Nephron progenitor cell (in vitro differentiated cells): ENCODE results near the gene MCTP2.

Experiments
- DNase-seq: peaks from one replicate; pipeline ENCODE4 v3.0.0; 2021
- H3K27ac Mint-ChIP-seq: 2 replicates; pipeline ENCODE4 v1.8.0; 2021; ENCODE audit warnings: mild to moderate bottlenecking, moderate library complexity, mixed read lengths
- H3K27me3 Mint-ChIP-seq: 2 replicates; pipeline ENCODE4 v1.8.0; 2021; ENCODE audit warnings: mild to moderate bottlenecking, low read depth, mixed read lengths; ENCODE audit not compliant: poor library complexity
- H3K36me3 Mint-ChIP-seq: 2 replicates; pipeline ENCODE4 v1.8.0; 2021; ENCODE audit warnings: low read depth, mixed read lengths
- H3K4me1 Mint-ChIP-seq: 2 replicates; pipeline ENCODE4 v1.8.0; 2021; ENCODE audit warnings: mixed read lengths
- H3K4me3 Mint-ChIP-seq: 2 replicates; pipeline ENCODE4 v1.8.0; 2021; ENCODE audit warnings: mild to moderate bottlenecking, moderate library complexity, mixed read lengths
- H3K9me3 Mint-ChIP-seq: 2 replicates; pipeline ENCODE4 v1.8.0; 2021; ENCODE audit warnings: mild to moderate bottlenecking, moderate library complexity, mixed read lengths
- TF ChIP-seq, protein P1 (sequence below): fragments of 200-600 bp; sonication (generic); IDR thresholded peaks from 2 replicates; pipeline ENCODE4 v1.5.0; 2021; ENCODE audit warnings: antibody characterized with exemption

The MCTP2 gene

GRCh38 chr15:94212291-94212690 is 19.1 kb upstream of the MCTP2 start:
- Mint-ChIP-seq H3K36me3 (no peaks in the 10 kb centered on the region), H3K4me1 (no peaks in the 10 kb centered on the region), H3K9me3 (peaks cover 11% of the 10 kb centered on the region), H3K27me3 (peaks cover 3% of the 10 kb centered on the region), H3K27ac (no peak overlapping the region), H3K4me3 (no peak overlapping the region)
- no peak for DNase-seq
- TF ChIP-seq, protein P1, sequence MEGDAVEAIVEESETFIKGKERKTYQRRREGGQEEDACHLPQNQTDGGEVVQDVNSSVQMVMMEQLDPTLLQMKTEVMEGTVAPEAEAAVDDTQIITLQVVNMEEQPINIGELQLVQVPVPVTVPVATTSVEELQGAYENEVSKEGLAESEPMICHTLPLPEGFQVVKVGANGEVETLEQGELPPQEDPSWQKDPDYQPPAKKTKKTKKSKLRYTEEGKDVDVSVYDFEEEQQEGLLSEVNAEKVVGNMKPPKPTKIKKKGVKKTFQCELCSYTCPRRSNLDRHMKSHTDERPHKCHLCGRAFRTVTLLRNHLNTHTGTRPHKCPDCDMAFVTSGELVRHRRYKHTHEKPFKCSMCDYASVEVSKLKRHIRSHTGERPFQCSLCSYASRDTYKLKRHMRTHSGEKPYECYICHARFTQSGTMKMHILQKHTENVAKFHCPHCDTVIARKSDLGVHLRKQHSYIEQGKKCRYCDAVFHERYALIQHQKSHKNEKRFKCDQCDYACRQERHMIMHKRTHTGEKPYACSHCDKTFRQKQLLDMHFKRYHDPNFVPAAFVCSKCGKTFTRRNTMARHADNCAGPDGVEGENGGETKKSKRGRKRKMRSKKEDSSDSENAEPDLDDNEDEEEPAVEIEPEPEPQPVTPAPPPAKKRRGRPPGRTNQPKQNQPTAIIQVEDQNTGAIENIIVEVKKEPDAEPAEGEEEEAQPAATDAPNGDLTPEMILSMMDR, result no peak

- Mint-ChIP-seq H3K36me3 (no peaks in the 10 kb centered on the region), H3K27me3 (peaks cover 48% of the 10 kb centered on the region), H3K9me3 (no peaks in the 10 kb centered on the region), H3K4me1 (peaks cover 8% of the 10 kb centered on the region), H3K27ac (no peak overlapping the region), H3K4me3 (no peak overlapping the region)
- TF ChIP-seq, protein P1, result no peak
- DNase-seq, result no peak
Measured at GRCh38 chr15:94225616-94226015, 5.7 kb upstream of the MCTP2 start.

DNA sequence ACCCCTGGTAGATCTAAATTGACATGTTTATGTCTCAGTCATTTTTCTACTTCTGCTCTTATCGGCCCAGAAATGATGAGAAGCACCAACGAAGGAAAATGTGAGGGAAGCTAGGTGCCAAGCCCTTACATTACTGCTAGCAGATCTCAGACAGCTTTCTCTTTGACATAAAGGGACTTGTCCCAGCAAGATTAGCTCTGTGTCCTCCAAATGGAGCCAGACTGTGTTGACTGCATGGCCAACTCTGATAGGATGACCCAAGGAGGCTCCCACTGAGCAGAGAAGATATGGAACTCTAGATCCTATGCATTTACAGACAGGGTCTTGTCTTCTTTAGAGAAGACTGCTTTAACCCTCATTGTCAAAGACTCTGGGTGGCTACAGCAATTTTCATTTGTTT is 2.8 kb upstream of the MCTP2 start:
- no peak overlapping the region for H3K27ac Mint-ChIP-seq
- H3K4me1 Mint-ChIP-seq, result peaks cover 14% of the 10 kb centered on the region
- H3K36me3 Mint-ChIP-seq, result no peaks in the 10 kb centered on the region
- H3K27me3 Mint-ChIP-seq, result peaks cover 71% of the 10 kb centered on the region
- TF ChIP-seq, protein P1, result no peak
- no peak for DNase-seq
- H3K9me3 Mint-ChIP-seq, result no peaks in the 10 kb centered on the region
- no peak overlapping the region for H3K4me3 Mint-ChIP-seq

- no peaks in the 10 kb centered on the region for H3K36me3 Mint-ChIP-seq
- H3K4me1 Mint-ChIP-seq, result peaks cover 14% of the 10 kb centered on the region
- no peaks in the 10 kb centered on the region for H3K9me3 Mint-ChIP-seq
- TF ChIP-seq, protein P1, result no peak
- H3K27ac Mint-ChIP-seq, result no peak overlapping the region
- H3K27me3 Mint-ChIP-seq, result peaks cover 76% of the 10 kb centered on the region
- peak overlapping the region; percentile 83 for H3K4me3 Mint-ChIP-seq
- DNase-seq, result no peak
Measured at GRCh38 chr15:94229591-94230369, 1.6 kb upstream of the MCTP2 start.

DNA sequence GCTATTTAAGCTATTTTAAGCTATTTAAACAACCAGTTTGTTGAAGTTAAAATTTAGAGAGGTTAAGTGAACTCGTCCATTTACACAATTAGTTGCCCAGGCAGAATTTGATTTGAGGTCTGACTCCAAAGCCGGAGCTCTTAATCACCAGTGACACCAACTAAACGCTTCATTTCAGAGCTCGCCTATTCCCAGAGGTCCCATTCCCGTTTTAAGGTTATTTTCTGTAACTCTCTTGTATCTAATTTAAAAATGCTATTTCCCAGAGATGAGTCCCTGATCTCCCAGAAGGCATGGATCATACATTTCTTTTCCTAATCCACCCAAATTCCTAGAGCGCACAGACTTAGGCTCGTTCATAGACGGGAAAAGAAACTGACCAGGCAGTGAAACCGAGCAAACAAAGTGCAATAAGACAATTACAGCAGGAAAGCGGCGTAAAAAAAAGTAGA is 904 bp upstream of the MCTP2 start:
- H3K36me3 Mint-ChIP-seq, result no peaks in the 10 kb centered on the region
- H3K4me1 Mint-ChIP-seq, result peaks cover 14% of the 10 kb centered on the region
- H3K27ac Mint-ChIP-seq, result no peak overlapping the region
- H3K27me3 Mint-ChIP-seq, result peaks cover 71% of the 10 kb centered on the region
- DNase-seq, result no peak
- H3K4me3 Mint-ChIP-seq, result peak overlapping the region; percentile 83
- TF ChIP-seq, protein P1, result no peak
- H3K9me3 Mint-ChIP-seq, result no peaks in the 10 kb centered on the region
